ENCODE results near the gene PFKFB1.

DNA sequence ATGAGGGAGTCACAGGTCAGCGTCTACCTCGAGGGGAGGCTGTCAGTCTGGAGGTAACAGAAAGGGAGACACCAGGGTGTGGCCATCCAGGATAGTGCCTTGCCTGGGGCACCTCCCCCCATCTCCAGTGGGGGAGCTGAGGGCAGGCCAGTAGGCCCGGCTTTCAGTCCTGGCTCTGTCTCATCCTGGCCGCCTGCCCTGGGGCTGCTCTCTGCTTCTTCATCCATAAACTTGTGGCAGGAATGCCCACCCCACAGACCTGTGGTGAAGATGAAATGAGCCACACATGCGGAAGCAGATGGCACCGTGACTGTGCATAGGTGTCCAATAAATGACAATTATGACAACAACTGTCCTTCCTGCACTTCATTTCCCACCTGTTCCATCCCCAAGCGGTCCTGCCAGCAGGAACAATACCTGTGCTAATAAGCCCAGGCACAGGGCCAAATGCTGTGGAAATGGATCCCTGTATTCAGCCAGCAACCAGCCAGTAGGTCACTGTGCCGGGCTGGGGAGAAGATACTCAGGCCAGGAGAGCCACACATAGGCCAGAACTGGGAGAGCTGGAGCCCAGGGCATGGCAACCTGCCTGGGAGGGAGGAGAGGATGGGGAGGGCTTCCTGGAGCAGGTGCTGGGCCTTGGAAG is 43.1 kb downstream of the PFKFB1 start:
- TF ChIP-seq, protein P1, sequence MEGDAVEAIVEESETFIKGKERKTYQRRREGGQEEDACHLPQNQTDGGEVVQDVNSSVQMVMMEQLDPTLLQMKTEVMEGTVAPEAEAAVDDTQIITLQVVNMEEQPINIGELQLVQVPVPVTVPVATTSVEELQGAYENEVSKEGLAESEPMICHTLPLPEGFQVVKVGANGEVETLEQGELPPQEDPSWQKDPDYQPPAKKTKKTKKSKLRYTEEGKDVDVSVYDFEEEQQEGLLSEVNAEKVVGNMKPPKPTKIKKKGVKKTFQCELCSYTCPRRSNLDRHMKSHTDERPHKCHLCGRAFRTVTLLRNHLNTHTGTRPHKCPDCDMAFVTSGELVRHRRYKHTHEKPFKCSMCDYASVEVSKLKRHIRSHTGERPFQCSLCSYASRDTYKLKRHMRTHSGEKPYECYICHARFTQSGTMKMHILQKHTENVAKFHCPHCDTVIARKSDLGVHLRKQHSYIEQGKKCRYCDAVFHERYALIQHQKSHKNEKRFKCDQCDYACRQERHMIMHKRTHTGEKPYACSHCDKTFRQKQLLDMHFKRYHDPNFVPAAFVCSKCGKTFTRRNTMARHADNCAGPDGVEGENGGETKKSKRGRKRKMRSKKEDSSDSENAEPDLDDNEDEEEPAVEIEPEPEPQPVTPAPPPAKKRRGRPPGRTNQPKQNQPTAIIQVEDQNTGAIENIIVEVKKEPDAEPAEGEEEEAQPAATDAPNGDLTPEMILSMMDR (IDR thresholded peaks at IDR 0.05): no peak
- no peak for TF ChIP-seq EZH2 (IDR thresholded peaks at IDR 0.05)
